ENCODE measurements around the gene P3H3.
A peak's percentile ranks its signal among the peaks of the same experiment; 100 is the strongest.
"Not testable (repeated sequence)": the region's sequence is repeated elsewhere in the genome, so short reads cannot be mapped to it uniquely, and the experiment has no call there.

The P3H3 gene

DNA sequence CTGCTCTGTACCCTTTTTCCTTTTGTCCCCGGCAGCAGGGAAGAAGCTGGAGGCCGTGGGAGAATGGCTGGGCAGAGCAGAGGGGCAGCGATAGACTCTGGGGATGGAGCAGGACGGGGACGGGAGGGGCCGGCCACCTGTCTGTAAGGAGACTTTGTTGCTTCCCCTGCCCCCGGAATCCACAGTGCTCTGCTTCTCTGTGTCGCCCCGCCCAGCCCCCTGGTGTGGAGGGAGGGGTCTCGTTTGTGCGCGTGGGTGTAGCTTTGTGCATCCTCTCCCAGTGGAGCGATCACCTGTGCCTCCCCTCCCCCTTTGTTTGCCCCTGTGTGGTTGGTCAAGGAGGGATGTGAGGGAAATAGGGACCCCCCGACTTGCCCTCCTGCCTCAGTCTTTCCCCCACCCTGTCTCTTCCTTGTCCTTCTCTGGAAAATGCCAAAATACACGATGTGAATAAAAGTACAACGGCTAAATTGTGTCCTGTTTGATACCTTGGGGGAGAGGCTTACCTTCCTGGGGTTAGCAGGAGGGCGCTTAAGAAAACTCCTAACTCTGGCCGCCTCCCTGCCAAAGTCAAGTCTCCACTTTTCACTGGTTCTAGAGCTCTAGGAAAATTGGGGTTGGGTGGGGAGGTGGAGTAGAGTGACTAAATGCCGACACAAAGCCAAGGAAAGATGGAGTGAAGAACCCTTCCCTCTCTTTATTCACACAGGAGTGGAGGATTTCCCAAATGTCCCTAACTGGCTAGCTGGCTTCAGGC, 38.1 kb downstream of the P3H3 start:
- DNase-seq (ENCODE audit: low read depth in 2 of 2, low spot score in 1 of 2): no peak

DNA sequence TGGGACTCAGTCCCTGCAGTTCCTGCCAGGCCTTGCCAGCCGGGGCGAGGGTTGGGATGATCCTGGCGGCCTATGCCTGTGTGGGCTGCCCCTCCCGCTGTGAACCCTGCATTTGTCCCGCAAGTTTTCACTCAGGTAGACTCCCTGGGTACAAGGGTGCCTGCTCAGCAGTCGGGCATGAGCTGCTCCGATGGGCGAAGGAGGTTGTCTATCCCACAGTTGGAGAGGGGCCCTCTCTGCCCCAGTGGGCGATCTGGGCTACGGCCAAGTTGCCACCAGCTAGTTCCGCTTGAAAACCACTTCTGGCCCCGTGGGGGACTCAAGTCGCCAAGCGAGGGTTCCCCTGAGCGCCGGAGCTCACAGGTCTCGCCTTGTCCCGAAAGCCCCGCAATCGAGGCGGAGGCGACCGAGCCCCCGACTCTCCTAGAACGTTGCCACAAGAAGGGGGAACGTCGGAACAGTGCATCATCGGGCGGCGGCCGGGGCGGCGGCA, 38.8 kb downstream of the P3H3 start:
- no peak for DNase-seq (ENCODE audit: low read depth in 2 of 2, low spot score in 1 of 2)

DNA sequence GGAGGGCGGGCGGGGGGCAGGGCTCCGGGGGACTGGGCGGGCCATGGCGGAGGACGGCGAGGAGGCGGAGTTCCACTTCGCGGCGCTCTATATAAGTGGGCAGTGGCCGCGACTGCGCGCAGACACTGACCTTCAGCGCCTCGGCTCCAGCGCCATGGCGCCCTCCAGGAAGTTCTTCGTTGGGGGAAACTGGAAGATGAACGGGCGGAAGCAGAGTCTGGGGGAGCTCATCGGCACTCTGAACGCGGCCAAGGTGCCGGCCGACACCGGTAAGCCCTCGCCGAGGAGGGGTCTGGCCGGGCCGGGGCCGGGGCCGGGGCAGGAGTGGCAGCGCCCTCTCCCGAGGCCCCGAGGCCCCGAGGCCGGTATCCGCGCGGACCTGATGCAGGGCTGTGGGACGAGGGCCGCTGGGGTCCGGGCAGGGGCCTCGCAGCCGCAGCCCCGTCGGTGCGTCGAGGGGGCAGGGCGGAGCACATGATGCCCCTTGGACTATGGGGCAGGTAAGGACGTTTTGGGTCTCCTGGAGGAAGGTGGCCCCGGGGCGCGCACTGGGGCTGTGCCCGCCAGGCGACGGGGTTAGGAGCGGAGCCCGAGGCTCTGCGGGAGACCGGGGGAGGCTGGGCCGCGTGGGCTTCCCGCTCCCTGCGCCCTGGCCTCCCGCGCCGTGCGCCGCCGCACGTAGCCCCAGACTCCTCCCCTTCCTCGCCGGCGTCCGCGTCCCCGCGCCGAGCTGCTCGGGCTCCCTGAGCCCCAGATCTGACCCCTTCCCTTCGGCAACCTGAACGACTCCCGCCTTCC, 39.4 kb downstream of the P3H3 start, which contains the start of gene TPI1:
TSS of gene TPI1 (plus strand) at position 119 of the 798 bp plus-strand sequence. CDS start at position 155, 36 bp downstream.
- peak in 1 of 2 donors; percentile 59 for DNase-seq (ENCODE audit: low read depth in 2 of 2, low spot score in 1 of 2)

DNA sequence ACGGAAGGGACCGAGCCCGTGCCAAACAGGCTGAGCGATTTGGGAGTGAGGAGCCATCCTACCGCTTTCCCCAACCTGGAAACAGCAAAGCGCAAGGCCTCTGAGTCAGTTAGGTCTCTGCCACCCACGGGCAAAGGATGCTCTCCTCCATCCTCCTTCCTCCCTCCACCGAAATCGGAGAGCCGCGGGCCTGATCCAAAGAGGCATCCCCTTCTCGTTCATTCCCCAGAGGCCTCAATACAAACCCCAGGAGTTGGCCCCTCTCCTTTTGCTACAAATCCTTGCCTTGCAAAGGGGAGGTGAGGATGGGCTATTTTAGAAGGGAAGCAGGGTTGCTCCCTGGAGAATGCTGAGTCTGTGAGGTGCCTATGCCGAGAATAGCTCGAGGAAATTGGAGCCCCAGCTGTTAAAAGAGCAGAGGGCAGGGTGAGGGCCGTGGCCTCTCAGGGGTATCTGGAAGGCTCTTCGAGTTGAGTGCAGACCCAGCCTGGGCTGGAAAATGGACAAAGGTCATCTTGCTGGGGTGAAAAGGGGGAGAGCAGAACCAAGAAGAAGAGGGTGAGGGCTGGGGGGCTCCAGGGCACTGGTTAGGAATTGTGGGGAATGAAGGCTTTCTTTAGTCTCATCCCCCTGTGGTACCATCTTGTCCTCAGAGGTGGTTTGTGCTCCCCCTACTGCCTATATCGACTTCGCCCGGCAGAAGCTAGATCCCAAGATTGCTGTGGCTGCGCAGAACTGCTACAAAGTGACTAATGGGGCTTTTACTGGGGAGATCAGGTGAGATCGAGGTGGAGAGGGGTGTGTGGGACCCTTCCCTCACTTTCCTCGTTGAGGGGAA, 40.2 kb downstream of the P3H3 start:
- no peak for DNase-seq (ENCODE audit: low read depth in 2 of 2, low spot score in 1 of 2)

DNA sequence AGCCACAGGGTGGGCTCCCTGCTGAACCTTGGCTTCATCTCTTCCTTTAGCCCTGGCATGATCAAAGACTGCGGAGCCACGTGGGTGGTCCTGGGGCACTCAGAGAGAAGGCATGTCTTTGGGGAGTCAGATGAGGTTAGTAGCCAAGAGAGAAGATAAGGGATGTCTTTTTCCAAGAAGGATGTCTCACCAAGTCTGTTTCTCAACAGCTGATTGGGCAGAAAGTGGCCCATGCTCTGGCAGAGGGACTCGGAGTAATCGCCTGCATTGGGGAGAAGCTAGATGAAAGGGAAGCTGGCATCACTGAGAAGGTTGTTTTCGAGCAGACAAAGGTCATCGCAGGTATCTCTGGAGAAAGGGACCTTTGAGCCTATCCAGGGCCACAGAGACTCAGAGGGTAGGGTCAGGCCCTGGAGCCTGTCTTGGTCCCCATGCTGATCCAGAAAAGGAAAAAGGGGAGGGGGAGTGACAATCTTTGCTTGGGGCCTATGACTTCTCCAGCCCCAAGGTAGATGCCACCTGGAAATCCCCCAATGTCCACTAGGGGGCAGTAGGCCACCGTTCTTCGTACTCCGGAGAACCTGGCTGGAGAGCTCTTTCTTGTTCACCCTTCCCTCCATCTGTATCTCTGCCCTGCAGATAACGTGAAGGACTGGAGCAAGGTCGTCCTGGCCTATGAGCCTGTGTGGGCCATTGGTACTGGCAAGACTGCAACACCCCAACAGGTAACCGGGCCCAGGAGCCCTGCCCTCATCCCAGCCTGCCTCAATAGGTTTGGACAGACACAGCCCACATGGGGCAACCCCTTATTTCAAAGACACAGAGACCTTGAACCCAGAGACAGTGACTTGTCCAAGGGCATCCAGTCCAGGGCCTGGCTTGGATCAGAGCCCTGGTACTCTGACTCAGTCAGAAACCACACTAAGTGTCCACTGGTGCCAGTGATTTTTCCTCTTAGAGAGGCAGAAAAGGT, 41.1 kb downstream of the P3H3 start:
- peak; percentile 69 to 80 for DNase-seq (ENCODE audit: low read depth in 2 of 2, low spot score in 1 of 2)

DNA sequence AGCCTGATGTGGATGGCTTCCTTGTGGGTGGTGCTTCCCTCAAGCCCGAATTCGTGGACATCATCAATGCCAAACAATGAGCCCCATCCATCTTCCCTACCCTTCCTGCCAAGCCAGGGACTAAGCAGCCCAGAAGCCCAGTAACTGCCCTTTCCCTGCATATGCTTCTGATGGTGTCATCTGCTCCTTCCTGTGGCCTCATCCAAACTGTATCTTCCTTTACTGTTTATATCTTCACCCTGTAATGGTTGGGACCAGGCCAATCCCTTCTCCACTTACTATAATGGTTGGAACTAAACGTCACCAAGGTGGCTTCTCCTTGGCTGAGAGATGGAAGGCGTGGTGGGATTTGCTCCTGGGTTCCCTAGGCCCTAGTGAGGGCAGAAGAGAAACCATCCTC, 42.1 kb downstream of the P3H3 start:
- not testable (repeated sequence) for DNase-seq (ENCODE audit: low read depth in 2 of 2, low spot score in 1 of 2)

DNA sequence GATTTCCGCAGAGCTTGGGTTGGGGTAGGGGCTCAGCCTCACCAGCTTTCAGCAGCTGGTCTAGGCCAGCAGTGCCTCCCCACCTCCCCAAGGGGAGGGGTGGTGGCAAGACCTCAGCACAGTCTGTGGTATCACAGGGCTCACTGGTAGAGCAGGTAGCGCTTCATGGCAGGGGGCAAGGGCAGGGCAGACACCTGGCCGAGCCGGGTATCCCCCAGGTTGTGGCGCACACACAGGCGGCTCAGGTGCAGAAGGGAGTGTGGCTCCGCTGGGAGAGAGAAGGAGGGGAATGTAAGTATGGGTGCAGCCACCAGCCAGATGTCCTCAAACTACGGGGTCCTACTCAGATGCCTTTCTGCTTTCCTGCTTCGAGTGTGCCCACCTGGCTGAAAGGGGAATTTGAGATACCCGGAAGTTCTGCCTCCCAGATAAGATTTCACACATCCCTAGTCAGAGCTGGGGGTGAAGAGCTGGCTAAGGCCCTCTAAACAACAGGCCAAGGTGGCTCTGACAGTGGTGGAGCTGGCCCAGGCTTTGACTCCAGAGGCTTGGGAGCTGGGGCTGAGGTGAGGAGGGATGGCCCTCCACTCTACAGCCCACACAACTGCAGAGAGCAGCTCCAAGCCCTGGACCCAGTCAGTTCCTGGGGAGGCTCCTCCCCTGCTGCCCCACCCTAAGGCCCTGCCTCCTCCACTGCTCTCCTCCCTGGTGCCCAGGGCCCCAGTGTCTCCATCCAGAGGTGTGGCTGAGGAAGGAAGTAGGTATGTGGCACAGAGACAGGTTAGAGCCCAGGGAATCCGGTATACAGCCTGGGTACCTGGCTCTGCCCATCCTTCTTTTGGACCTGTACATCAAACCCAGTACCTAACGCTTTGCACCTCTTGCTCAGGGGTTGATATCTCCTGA, 43.1 kb downstream of the P3H3 start:
- no peak for DNase-seq (ENCODE audit: low read depth in 2 of 2, low spot score in 1 of 2)

DNA sequence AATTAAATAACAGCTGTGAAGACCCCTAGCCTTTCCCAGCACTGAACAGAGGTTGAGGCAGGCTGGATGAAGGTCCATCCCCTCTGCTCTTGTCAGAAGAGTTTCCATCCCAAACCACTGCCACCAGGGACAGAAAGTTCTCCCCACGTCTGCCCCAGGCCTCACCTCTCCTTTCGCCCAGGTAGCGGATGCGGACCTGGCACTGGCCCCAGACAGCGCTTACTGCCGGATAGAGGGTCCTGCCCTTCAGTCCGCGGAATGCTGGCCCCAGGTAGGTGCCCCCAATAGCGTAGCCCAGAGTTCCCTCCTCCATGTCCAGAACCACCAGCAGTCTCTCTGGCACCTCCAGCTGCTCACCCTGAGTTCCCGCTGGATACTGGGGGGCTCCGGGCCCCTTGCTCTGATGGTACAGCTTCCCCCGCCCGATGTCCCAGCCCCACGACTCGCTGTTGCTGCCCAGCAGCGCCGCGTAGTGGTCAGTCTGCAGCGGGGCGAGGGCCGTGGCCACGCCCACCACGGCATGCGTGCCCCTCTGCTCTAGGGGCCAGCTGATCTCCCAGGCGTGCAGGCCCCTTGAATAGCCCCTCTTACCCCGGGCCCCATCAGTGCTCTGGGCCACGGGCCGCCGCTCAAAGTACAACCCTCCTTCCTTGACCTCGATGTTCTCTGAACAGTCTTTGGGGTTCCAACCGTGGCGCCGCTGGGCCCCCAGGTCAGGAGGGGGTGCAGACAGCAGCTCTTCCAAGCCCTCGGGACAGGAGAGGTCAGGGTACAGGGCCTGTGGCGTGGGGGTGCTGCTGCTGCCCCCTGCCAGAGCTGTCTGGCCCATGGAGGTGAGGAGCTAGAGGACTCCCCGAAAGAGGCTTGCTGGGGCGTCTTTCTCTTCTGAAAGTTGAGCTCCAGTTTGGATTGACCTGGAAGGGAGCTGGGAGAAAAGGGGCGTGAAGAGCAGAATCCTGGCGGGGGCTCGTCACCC, 44.2 kb downstream of the P3H3 start:
- peak; percentile 59 to 64 for DNase-seq (ENCODE audit: low read depth in 2 of 2, low spot score in 1 of 2)

DNA sequence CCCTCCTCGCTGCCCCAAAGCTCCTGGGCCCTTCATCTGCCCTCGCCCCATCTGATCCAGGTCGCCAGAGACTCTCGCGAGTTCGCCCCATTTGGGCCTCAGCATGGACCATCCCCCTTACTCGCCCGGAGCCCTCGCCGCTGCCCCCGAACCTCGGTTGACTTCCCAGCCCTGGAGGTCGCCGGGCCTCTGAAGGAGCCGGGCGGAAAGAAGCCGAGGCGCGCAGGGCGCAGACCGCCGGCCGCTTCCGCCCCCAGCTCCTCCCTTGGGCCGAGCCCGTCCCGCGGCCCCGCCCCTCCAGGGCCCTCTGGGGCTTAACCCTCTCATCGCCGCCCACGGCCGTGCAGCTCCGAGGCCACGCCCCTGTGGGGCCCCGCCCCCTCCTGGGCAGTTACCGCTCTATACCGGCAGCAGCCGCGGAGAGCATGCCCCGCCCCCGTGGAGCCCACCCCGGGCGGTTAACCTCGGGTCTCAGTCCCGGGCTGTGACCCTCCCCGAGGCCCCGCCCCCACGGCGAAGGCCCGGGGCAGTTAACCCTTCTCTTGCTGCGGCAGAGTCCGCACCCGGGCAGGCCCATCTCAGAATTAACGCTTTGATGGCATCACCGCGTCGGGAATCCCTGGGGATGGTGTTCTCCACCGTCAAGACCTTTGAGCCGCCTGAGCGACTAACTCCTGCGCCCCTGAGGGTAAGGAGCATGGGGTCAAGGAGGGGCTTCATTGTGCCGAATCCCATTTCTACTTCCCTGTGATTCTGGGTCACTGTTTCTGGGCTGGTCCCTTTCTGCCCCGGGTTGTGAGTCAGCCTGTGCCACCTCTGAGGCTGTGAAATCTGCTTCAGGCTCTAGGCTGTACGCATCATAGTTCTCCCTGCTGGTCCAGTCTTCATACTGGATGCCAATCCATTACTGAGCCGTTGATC, 45.1 kb downstream of the P3H3 start, which contains the start of gene SPSB2:
TSS of gene SPSB2 (minus strand) at position 210 of the 921 bp plus-strand sequence. CDS start 402 bp downstream, outside the sequence.
- DNase-seq (ENCODE audit: low read depth in 2 of 2, low spot score in 1 of 2): peak; percentile 98 to 99

DNA sequence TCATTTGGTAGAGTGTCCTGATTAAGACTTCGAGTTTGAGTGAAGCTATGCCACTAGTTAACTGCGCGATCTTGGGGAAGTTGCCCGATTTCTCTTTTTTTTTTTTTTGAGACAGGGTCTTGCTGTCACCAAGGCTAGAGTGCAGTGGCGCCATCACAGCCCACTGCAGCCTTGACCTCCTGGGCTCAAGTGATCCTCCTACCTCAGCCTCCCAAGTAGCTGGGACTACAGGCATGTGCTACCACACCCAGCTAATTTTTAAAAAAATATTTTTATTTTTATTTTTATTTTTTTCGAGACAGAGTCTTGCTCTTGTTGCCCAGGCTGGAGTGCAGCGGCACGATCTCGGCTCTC, 45.8 kb downstream of the P3H3 start:
- DNase-seq (ENCODE audit: low read depth in 2 of 2, low spot score in 1 of 2): not testable (repeated sequence)

DNA sequence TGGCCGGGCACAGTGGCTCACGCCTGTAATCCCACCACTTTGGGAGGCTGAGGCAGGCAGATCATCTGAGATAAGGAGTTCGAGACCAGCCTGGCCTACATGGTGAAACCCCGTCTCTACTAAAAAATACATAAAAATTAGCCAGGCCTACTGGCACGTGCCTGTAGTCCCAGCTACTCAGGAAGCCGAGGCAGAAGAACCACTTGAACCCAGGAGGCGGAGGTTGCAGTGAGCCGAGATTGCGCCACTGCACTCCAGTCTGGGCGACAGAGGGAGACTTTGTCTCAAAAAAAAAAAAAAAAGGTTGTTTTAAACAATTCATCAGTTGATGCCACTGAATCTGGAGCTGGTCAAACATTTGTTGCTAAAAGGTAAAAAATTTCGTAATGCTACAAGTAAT, 51.6 kb downstream of the P3H3 start:
- not testable (repeated sequence) for DNase-seq (ENCODE audit: low read depth in 2 of 2, low spot score in 1 of 2)

DNA sequence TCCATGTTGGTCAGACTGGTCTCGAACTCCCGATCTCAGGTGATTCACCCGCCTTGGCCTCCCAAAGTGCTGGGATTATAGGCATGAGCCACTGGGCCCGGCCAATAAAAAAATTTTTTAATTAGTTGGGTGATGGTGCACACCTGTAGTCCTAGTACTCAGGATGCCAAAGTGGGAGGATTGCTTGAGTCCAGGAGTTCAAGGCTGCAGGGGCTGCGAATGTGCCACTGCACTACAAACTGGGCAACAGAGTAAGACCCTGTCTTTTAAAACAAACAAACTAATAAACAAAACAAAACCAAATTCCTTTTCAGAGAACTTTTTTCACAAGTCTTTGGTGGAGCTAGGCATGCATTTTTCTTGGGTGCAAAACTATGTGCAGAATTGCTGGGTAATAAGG, 55.0 kb downstream of the P3H3 start:
- DNase-seq (ENCODE audit: low read depth in 2 of 2, low spot score in 1 of 2): no peak

DNA sequence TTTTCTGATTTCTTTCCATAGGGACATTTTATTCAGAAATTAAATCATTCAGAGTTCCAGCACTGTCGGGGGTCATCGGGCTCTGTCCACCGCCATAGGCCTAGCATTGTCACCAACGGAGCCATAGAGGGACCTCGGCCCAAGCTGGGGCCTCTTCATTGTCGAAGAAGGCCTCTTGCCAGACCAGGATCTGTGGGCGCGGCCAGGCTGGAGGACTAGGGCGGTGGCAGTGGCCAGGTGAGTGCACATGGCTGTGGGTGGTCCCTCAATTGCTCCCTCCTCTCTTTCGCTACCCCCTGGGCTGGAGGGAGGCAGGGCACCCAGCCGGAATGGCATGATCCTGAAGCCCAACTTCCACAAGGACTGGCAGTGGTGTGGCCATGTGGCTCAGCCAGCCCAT, 55.5 kb downstream of the P3H3 start:
- no peak for DNase-seq (ENCODE audit: low read depth in 2 of 2, low spot score in 1 of 2)

DNA sequence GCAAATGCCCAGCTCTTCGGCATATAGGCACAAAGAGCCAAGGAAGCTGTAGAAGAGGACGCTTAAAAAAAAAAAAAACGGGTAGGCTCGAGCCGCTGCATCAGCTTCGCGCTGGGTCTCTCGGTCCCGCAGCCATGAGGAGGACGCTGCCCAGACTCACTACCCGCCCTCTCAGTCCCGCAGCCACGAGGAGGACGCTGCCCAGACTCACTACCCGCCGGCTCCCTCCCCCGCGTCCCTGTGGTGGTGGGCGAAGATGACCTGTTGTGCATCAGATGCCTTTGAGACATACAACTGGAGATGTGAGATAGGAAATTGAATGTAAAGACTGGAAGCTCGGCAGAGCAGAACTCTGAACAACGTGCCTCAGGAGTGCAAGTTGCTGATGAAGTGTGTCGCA, 56.3 kb downstream of the P3H3 start:
- DNase-seq (ENCODE audit: low read depth in 2 of 2, low spot score in 1 of 2): no peak

DNA sequence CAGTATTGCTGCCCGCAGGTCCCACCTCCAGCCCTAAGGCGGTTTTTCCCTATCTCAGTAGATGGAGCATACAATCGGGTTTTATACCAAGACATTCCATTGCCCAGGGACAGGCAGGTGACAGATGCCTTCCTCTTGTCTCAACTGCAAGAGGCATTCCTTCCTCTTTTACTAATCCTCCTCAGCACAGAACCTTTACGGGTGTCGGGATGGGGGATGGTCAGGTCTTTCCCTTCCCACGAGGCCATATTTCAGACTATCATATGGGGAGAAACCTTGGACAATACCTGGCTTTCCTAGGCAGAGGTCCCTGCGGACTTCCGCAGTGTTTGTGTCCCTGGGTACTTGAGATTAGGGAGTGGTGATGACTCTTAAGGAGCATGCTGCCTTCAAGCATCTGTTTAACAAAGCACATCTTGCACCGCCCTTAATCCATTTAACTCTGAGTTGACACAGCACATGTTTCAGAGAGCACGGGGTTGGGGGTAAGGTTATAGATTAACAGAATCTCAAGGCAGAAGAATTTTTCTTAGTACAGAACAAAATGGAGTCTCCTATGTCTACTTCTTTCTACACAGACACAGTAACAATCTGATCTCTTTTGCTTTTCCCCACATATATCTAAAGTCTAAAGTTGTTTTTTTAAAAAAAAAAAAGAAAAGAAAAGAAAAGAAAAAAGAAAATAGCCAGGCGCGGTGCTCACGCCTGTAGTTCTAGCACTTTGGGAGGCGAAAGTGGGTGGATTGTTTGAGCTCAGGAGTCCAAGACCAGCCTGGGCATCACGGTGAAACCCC, 58.2 kb downstream of the P3H3 start:
- DNase-seq (ENCODE audit: low read depth in 2 of 2, low spot score in 1 of 2): not testable (repeated sequence)

DNA sequence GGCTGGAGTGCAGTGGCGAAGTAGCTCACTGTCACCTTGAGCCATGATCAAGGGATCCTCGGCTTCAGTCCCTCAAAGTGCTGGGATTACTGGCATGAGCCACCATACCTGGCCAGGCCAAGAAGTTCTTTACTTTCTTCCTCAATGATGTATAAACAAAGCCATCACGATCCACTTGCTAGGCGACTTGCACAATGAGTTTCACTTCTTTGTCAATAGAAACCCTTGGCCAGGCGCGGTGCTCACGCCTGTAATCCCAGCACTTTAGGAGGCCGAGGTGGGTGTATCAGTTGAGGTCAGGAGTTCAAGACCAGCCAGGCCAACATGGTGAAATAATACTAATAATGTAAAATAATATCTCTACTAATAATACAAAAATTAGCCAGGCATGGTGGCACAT, 59.3 kb downstream of the P3H3 start:
- no peak for DNase-seq (ENCODE audit: low read depth in 2 of 2, low spot score in 1 of 2)

All from stimulated activated CD8-positive, alpha-beta memory T cell treated with anti-CD3 and anti-CD28 coated beads, Interleukin-4, amount 100 ng/mL, for 4 hours (primary cell).